Measurements from ENCODE around the gene CNDP2.

GRCh38 chr18:74532511-74533025, 36.4 kb downstream of the CNDP2 start:
- TF ChIP-seq EZH2 (IDR thresholded peaks at IDR 0.05; ENCODE audit: insufficient read depth, poor library complexity, severe bottlenecking) (no peak), EZH2phosphoT487 (IDR thresholded peaks at IDR 0.05; ENCODE audit: insufficient read depth, low read depth) (no peak)
